Tibial nerve (tissue), 4 donors: ENCODE data around the gene NME5. TPM values are rescaled to one million over a fixed set of nuclear protein-coding genes. Genes with fewer than 3 reads are reported as not detected.

Experiments
- DNase-seq, 2 donors: peaks; one replicate each; pipeline ENCODE4 v3.0.0-alpha.2; 2019; ENCODE audit warnings: low spot score in 2 of 2
- H3K27ac ChIP-seq, 4 donors: fragments of 200-600 bp; sonication (generic) in 3 of 4; one replicate each; pipeline ENCODE4 v1.5.1; 2017 to 2019; ENCODE audit warnings: mild to moderate bottlenecking in 1 of 4
- H3K27me3 ChIP-seq, 2 donors: fragments of 200-600 bp; sonication (generic) in 1 of 2; one replicate each; pipeline versions ENCODE4 v1.5.1 to v1.6.0; 2017 to 2019
- H3K36me3 ChIP-seq, 3 donors: fragments of 200-600 bp; sonication (generic); one replicate each; pipeline ENCODE4 v1.5.1; 2018 to 2019
- H3K4me1 ChIP-seq, 4 donors: fragments of 200-600 bp; sonication (generic) in 3 of 4; one replicate each; pipeline ENCODE4 v1.5.1; 2017 to 2019
- H3K4me3 ChIP-seq, 4 donors: fragments of 200-600 bp; sonication (generic) in 3 of 4; one replicate each; pipeline ENCODE4 v1.5.1; 2017 to 2019; ENCODE audit warnings: mild to moderate bottlenecking in 1 of 4, moderate library complexity in 1 of 4
- H3K9me3 ChIP-seq, 4 donors: fragments of 200-600 bp; sonication (generic) in 3 of 4; one replicate each; pipeline ENCODE4 v1.5.1; 2017 to 2019
- CTCF ChIP-seq, 5 experiments: fragments of 200-600 bp in 3 of 5; fragments of 450-650 bp in 2 of 5; sonication (generic) in 3 of 5; IDR thresholded peaks; one replicate each; pipeline ENCODE4 v1.5.1; 2016 to 2019; ENCODE audit warnings: antibody characterized with exemption in 5 of 5, mild to moderate bottlenecking in 3 of 5, moderate library complexity in 2 of 5
- EP300 ChIP-seq, 2 donors: sonication (generic); formaldehyde crosslinking; IDR thresholded peaks; one replicate each; pipeline ENCODE4 v1.6.1; 2017; ENCODE audit warnings: antibody characterized with exemption in 2 of 2, mild to moderate bottlenecking in 1 of 2
- POLR2A ChIP-seq, 2 donors: fragments of 450-650 bp; IDR thresholded peaks; one replicate each; pipeline ENCODE4 v1.6.1; 2017; ENCODE audit warnings: antibody characterized with exemption in 2 of 2, mild to moderate bottlenecking in 2 of 2, moderate library complexity in 2 of 2
- WGBS, 2 donors: methylation state at CpG; one replicate each; pipeline ENCODE4 v1.1.5; 2018; 5-methylcytosine and 5-hydroxymethylcytosine counted together
- total RNA-seq, 4 donors: library from RNA; depleted of rRNA; stranded (reverse); fragments of >200 nt; gene quantifications; one replicate each; pipeline ENCODE4 v1.1.0, GENCODE V29; 2016

The NME5 gene
- total RNA-seq: 1 to 10 TPM in 3 of 4 donors, not detected in 1; 1.7 to 5.0 (median 2.7) TPM

DNA sequence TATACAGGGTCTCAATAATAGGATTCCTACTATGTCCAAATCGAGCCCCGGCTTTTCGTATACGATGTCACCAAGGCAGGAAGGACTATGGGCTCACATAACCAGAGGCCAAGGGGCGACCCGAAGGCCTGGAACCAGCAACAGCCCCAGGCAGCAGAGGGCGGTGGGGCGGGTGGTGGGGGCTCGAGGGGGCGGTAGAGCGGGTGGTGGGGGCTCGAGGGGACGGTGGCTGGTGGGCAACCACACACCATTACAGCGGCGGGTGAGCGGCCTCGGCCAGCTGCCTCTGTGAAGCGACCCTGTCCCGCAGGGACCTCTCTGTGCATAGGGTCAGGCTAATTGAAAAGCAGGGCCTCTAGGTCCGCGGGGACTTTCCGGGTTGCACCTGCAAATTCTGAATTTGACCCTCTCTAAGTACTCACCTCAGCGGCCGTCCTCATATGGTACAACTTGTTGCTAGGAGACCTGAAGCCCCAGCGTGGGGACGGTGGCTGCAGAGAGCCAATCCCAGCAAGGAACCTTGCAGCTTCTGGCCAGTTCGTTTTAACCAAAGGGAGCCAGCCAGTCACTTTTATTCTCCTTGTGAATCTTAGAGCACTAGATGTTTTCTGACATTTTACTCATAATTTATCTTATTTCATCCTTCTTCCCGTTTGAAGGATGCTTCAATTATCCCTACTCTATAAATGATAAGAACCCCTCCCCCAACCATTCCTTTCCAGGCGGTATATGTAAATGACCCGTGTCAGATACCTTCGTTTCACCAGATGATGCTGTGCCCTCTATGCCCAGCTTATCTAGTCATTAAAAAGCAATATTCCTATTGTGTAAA is at the start of gene NME5:
TSS of gene NME5 (minus strand) at position 480 of the 832 bp plus-strand sequence. CDS start 648 bp downstream, outside the sequence.
- Histone ChIP-seq H3K9me3 (no peaks in the 10 kb centered on the region), H3K4me3 (peak within 1 kb of the TSS; percentile 28 to 56 (median 40)), H3K27me3 (no peaks in the 10 kb centered on the region), H3K27ac (no peak within 1 kb of the TSS), H3K36me3 (peaks cover 0 to 5% (median 0%) of the 10 kb centered on the region in 3 donors), H3K4me1 (peaks cover 0 to 12% (median 0%) of the 10 kb centered on the region in 4 donors)
- WGBS, 2 donors: 14 to 16% methylated on average over 14 to 23 of the region's 31 CpGs
- TF ChIP-seq EP300 (IDR thresholded peaks at IDR 0.05) (no peak), POLR2A (IDR thresholded peaks at IDR 0.05) (no peak), CTCF (IDR thresholded peaks at IDR 0.05) (no peak)
- peak in 1 of 2 donors; percentile 25 for DNase-seq

DNA sequence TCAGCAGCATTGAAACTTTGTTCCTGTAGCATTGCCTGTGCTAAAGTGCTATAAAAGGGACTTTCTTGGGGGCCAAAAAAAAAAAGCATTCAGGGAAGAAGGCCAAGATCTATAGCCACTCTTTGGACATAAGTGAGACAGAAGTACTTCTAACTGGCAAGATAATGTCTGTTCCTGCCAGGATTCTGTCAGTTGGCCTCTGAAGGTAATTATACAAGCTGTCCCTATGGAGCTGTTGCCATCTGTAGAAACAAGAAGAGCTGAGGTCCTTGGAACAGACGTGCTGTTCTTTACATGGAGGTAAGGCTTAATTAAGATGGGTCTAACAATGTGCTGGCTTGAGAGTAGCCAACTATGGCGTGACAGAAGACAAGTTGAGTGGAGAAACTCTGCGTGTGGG is 49.4 kb upstream of the NME5 start:
- WGBS, 2 donors: 85 to 87% methylated on average over 3 of the region's 3 CpGs
- H3K4me1 ChIP-seq: no peaks in the 10 kb centered on the region
- no peak overlapping the region for H3K4me3 ChIP-seq
- no peak overlapping the region for H3K27ac ChIP-seq
- TF ChIP-seq POLR2A (IDR thresholded peaks at IDR 0.05) (no peak), EP300 (IDR thresholded peaks at IDR 0.05) (no peak), CTCF (IDR thresholded peaks at IDR 0.05) (no peak)
- peaks cover 0 to 100% (median 28%) of the 10 kb centered on the region in 3 donors for H3K36me3 ChIP-seq
- H3K9me3 ChIP-seq: no peaks in the 10 kb centered on the region
- DNase-seq: no peak
- no peaks in the 10 kb centered on the region for H3K27me3 ChIP-seq

DNA sequence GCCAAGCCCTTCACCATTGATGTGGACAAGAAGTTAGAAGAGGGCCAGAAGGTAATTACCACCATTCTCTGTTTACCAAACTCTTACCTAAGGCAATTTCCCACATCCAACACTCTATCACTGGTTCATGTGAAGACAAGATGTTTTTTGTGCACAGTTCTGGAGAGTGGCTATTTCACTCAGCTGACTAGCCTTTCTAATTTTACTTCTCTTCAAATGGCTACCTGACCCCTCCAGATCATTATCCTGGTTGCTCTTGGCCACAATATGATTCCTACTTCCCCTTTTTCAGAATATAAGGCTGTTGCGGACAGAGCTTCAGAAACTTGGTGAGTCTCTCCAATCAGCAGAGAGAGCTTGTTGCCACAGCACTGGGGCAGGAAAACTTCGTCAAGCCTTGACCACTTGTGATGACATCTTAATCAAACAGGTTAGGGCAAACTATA is 46.8 kb upstream of the NME5 start:
- Histone ChIP-seq H3K36me3 (peaks cover 0 to 85% (median 15%) of the 10 kb centered on the region in 3 donors), H3K4me1 (no peaks in the 10 kb centered on the region), H3K27me3 (no peaks in the 10 kb centered on the region), H3K27ac (no peak overlapping the region), H3K4me3 (no peak overlapping the region), H3K9me3 (no peaks in the 10 kb centered on the region)
- TF ChIP-seq CTCF (IDR thresholded peaks at IDR 0.05) (no peak), POLR2A (IDR thresholded peaks at IDR 0.05) (no peak), EP300 (IDR thresholded peaks at IDR 0.05) (no peak)
- 71 to 83% methylated on average over 2 of the region's 2 CpGs for WGBS, 2 donors
- no peak for DNase-seq

DNA sequence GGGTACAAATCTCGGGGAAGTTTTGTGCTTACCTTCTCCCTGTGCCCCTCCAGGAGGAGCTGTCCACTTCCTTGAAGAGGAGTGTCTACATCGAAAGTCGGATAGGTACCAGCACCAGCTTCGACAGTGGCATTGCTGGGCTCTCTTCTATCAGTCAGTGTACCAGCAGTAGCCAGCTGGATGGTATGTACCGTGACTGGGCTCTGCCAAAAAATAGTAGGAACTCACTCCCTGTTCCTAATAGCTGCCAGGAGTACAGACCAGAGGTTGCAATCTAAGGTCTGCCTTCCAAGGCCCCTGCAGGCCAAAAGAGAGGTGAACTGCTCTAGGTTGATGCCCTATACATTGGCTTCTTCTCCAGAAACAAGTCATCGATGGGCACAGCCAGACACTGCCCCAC is 43.6 kb upstream of the NME5 start:
- Histone ChIP-seq H3K9me3 (no peaks in the 10 kb centered on the region), H3K27me3 (no peaks in the 10 kb centered on the region), H3K36me3 (peaks cover 0 to 53% (median 0%) of the 10 kb centered on the region in 3 donors), H3K4me1 (peaks cover 0 to 10% (median 8%) of the 10 kb centered on the region in 4 donors), H3K27ac (no peak overlapping the region), H3K4me3 (no peak overlapping the region)
- DNase-seq: no peak
- 93 to 95% methylated on average over 6 of the region's 6 CpGs for WGBS, 2 donors
- no peak for TF ChIP-seq CTCF (IDR thresholded peaks at IDR 0.05)

- TF ChIP-seq POLR2A (IDR thresholded peaks at IDR 0.05) (no peak), CTCF (IDR thresholded peaks at IDR 0.05) (no peak), EP300 (IDR thresholded peaks at IDR 0.05) (no peak)
- H3K4me3 ChIP-seq: no peak overlapping the region
- peaks cover 0 to 47% (median 0%) of the 10 kb centered on the region in 3 donors for H3K36me3 ChIP-seq
- H3K27me3 ChIP-seq: no peaks in the 10 kb centered on the region
- no peak for DNase-seq
- 90 to 95% methylated on average over 5 of the region's 5 CpGs for WGBS, 2 donors
- no peaks in the 10 kb centered on the region for H3K9me3 ChIP-seq
- H3K27ac ChIP-seq: no peak overlapping the region
- H3K4me1 ChIP-seq: peaks cover 0 to 27% (median 18%) of the 10 kb centered on the region in 4 donors
These were observed 41.6 kb upstream of the NME5 start for GRCh38 chr5:138180841-138181240.
